OCI-LY7 (cell line): Measurements from ENCODE around the gene SYNE3. TPM values are rescaled to one million over a fixed set of nuclear protein-coding genes. Genes with fewer than 3 reads are reported as not detected.

Experiments used
- BruUV-seq: library from RNA; stranded (reverse); fragments of 400-500 nt; replicated peaks from 2 replicates; lab custom pipeline; 2021; lab: Mats Ljungman, UMichigan
- CTCF ChIA-PET: fragments of 300-600 bp; sonication (Branson Sonifier 250); formaldehyde crosslinking; loops from one replicate; lab custom pipeline; 2022; ENCODE audit warnings: antibody characterized with exemption; ENCODE audit not compliant: unreplicated experiment; lab: Charles Lee
- POLR2A ChIA-PET: fragments of 300-600 bp; sonication (Branson Sonifier 250); formaldehyde crosslinking; loops from one replicate; lab custom pipeline; 2022; ENCODE audit warnings: antibody characterized with exemption; lab: Charles Lee
- DNase-seq: peaks from one replicate; pipeline ENCODE4 v3.0.0-alpha.2; 2015; ENCODE audit warnings: low spot score
- H2AFZ ChIP-seq: fragments of 200-600 bp; sonication (generic), shearing (Covaris generic); 2 replicates; pipeline ENCODE4 v1.6.1; 2014; ENCODE audit warnings: mild to moderate bottlenecking, antibody characterized with exemption, low read length, moderate library complexity
- H3K27ac ChIP-seq: fragments of 200-600 bp; sonication (generic); 2 replicates; pipeline ENCODE4 v1.5.1; 2014; ENCODE audit warnings: mixed run types, low read depth, mild to moderate bottlenecking, moderate library complexity, low read length, inconsistent platforms; ENCODE audit not compliant: poor library complexity, severe bottlenecking
- H3K36me3 ChIP-seq: fragments of 200-600 bp; sonication (generic); 2 replicates; pipeline ENCODE4 v1.6.1; 2014; ENCODE audit warnings: mild to moderate bottlenecking, antibody characterized with exemption, low read length, moderate library complexity, mixed read lengths; ENCODE audit not compliant: insufficient read depth
- H3K4me1 ChIP-seq: fragments of 200-600 bp; sonication (generic); 2 replicates; pipeline ENCODE4 v1.5.1; 2014; ENCODE audit warnings: mild to moderate bottlenecking, low read length; ENCODE audit not compliant: insufficient read depth, poor library complexity, severe bottlenecking
- H3K4me2 ChIP-seq: fragments of 200-600 bp; sonication (generic); 2 replicates; pipeline ENCODE4 v1.6.1; 2014; ENCODE audit warnings: mild to moderate bottlenecking, low read length
- H3K4me3 ChIP-seq: fragments of 200-600 bp; sonication (generic); 2 replicates; pipeline ENCODE4 v1.5.1; 2014; ENCODE audit warnings: mild to moderate bottlenecking, low read depth, low read length; ENCODE audit not compliant: poor library complexity, severe bottlenecking
- H3K79me2 ChIP-seq: fragments of 200-600 bp; sonication (generic); 2 replicates; pipeline ENCODE4 v1.6.1; 2016; ENCODE audit warnings: low read depth, mild to moderate bottlenecking, low read length, moderate library complexity, mixed read lengths; ENCODE audit not compliant: insufficient read depth
- H3K9me2 ChIP-seq: fragments of 200-600 bp; sonication (generic); 2 replicates; pipeline ENCODE4 v1.6.1; 2016; ENCODE audit warnings: mild to moderate bottlenecking, low read length, mixed read lengths; ENCODE audit not compliant: insufficient read depth
- H3K9me3 ChIP-seq: fragments of 200-600 bp; sonication (generic); 2 replicates; pipeline ENCODE4 v1.6.1; 2014; ENCODE audit warnings: mild to moderate bottlenecking, mixed run types, low read length, mixed read lengths
- H4K20me1 ChIP-seq: fragments of 200-600 bp; sonication (generic); 2 replicates; pipeline ENCODE4 v1.6.1; 2014; ENCODE audit warnings: mild to moderate bottlenecking, antibody characterized with exemption, low read length, moderate library complexity, mixed read lengths; ENCODE audit not compliant: insufficient read depth
- CTCF ChIP-seq: fragments of 200-600 bp; sonication (generic); conservative IDR thresholded peaks from 2 replicates; pipeline ENCODE4 v1.5.1; 2014; ENCODE audit warnings: mild to moderate bottlenecking, antibody characterized with exemption, low read length, moderate library complexity, mixed read lengths
- EZH2phosphoT487 ChIP-seq: fragments of 200-600 bp; sonication (generic); IDR thresholded peaks from 2 replicates; pipeline ENCODE4 v1.6.1; 2018; ENCODE audit warnings: low read depth, borderline replicate concordance, mild to moderate bottlenecking, mixed run types, antibody characterized with exemption, low read length, moderate library complexity, mixed read lengths
- intact Hi-C: fragments of 100-400 bp; cut with micrococcal nuclease; formaldehyde crosslinking; loops from one replicate; pipeline ENCODE4 v1.10.0; 2022; ENCODE audit not compliant: unreplicated experiment
- total RNA-seq, 2 experiments: library from RNA; depleted of rRNA in 1 of 2; stranded (reverse); fragments of >200 nt in 1 of 2; shearing (Covaris generic) in 1 of 2; gene quantifications; 2 replicates each; pipeline ENCODE4 v1.2.3, GENCODE V29; 2014 to 2022

The SYNE3 gene
- total RNA-seq, 2 experiments from 2014 or later, result 0.60 to 4.1 TPM

GRCh38 chr14:95474941-95475340 is 41.5 kb downstream of the SYNE3 start:
- H2AFZ ChIP-seq, result no peak overlapping the region
- no peaks in the 10 kb centered on the region for H3K9me3 ChIP-seq
- no peaks in the 10 kb centered on the region for H3K9me2 ChIP-seq
- DNase-seq, result no peak
- intact Hi-C loops, result no loop called here
- no peak overlapping the region for H3K27ac ChIP-seq
- no peak for TF ChIP-seq CTCF
- TF ChIP-seq EZH2phosphoT487, result no peak
- H4K20me1 ChIP-seq, result no peaks in the 10 kb centered on the region
- H3K79me2 ChIP-seq, result no peaks in the 10 kb centered on the region
- ChIA-PET POLR2A (no interaction called here), CTCF (interaction anchor here (1.8 kb wide), 1 partner anchor 13 kb away, joined by 5 read pairs; no protein-coding TSS in a partner anchor)
- no TSS peak for BruUV-seq
- no peak overlapping the region for H3K4me3 ChIP-seq
- H3K4me2 ChIP-seq, result no peak overlapping the region
- no peaks in the 10 kb centered on the region for H3K36me3 ChIP-seq
- peaks cover 31% of the 10 kb centered on the region for H3K4me1 ChIP-seq

DNA sequence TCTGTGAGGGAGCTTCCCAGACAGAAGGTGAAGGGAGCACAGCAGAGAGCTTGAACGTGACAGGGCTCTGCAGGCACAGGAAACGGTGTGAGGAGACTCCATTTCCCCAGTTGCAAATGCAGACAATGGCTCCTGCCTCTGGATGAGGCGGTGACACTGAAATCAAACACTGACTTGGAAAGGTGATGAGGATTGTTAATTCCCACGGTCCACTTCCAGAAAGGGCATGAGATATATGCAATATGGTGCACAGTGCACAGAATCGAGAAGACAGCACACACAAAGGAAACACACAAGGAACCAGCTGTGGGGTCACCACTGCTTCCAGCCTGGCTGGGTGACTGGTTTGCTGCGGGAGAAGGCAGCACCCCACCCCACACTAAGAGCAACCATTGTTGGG is 42.0 kb downstream of the SYNE3 start:
- Histone ChIP-seq H3K4me3 (no peak overlapping the region), H3K36me3 (no peaks in the 10 kb centered on the region), H3K79me2 (no peaks in the 10 kb centered on the region), H3K9me3 (no peaks in the 10 kb centered on the region), H3K4me1 (peaks cover 28% of the 10 kb centered on the region), H4K20me1 (no peaks in the 10 kb centered on the region), H3K4me2 (no peak overlapping the region), H3K9me2 (no peaks in the 10 kb centered on the region), H3K27ac (no peak overlapping the region), H2AFZ (no peak overlapping the region)
- BruUV-seq, result no TSS peak
- CTCF ChIA-PET, result interaction anchor here (0.8 to 1.8 kb wide), 3 partner anchors 12 to 32 kb away, joined by 3 to 5 read pairs (median 4); no protein-coding TSS in a partner anchor
- POLR2A ChIA-PET, result interaction anchor here (1.4 to 1.5 kb wide), 2 partner anchors 10 to 36 kb away, joined by 3 to 5 read pairs; no protein-coding TSS in a partner anchor
- DNase-seq, result no peak
- TF ChIP-seq EZH2phosphoT487 (no peak), CTCF (no peak)
- intact Hi-C loops, result no loop called here

GRCh38 chr14:95472819-95473251 is 43.6 kb downstream of the SYNE3 start:
- Histone ChIP-seq H4K20me1 (no peaks in the 10 kb centered on the region), H3K79me2 (no peaks in the 10 kb centered on the region), H3K9me2 (no peaks in the 10 kb centered on the region), H3K9me3 (no peaks in the 10 kb centered on the region), H3K27ac (peak overlapping the region; percentile 28), H3K4me1 (peaks cover 25% of the 10 kb centered on the region), H2AFZ (peak overlapping the region; percentile 69), H3K4me2 (peak overlapping the region; percentile 50), H3K4me3 (no peak overlapping the region), H3K36me3 (no peaks in the 10 kb centered on the region)
- peak; percentile 54 for DNase-seq
- intact Hi-C loops, result no loop called here
- TF ChIP-seq EZH2phosphoT487 (no peak), CTCF (no peak)
- ChIA-PET CTCF (interaction anchor here (1.1 to 1.7 kb wide), 2 partner anchors 9 to 30 kb away, joined by 4 to 5 read pairs; no protein-coding TSS in a partner anchor), POLR2A (interaction anchor here (1.3 to 1.7 kb wide), 6 partner anchors 9 to 42 kb away, joined by 3 to 5 read pairs (median 4); no protein-coding TSS in a partner anchor)
- BruUV-seq, result no TSS peak
